Measurements from ENCODE around the gene CDON.
"Not testable (repeated sequence)": the region's sequence is repeated elsewhere in the genome, so short reads cannot be mapped to it uniquely, and the experiment has no call there.

CDON gene

DNA sequence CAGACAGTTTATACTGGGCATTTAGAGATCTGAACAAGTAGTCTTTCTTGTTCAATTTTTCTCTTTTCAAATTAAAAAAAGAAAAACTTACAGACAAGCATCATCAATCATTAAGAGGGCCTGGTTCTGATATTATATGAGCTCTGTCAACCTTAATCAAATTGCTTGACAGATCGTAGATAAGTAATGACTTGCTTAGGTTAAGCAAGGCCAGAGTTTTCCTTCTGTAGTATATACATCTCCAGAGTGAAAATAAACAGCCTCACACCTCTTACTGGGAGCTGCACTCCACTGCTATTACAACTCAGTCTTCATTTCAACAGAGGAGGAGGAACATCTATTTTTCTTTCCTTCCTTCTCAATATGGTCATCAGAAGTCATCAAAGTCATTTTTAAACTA is 13.5 kb downstream of the CDON start:
- no peak for DNase-seq (ENCODE audit: low read depth in 2 of 3, low spot score in 2 of 3)

DNA sequence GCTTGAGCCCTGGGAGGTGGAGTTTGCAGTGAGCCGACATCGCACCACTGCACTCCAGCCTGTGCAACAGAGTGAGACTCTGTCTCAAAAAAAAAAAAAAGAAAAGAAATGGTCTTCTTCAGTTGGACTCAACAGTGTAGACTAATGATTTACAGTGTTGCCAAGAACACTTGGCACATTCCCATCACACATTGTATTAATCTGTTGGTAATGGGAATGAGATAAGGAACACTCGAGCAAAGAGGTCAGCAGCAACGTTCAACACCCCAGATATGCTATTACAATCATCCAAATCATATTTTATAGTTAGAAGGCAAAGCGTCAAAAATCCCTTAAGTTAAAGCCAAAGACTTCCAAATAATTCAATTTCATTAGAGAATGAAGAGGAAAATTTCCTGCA is 14.5 kb downstream of the CDON start:
- no peak for DNase-seq (ENCODE audit: low read depth in 2 of 3, low spot score in 2 of 3)

DNA sequence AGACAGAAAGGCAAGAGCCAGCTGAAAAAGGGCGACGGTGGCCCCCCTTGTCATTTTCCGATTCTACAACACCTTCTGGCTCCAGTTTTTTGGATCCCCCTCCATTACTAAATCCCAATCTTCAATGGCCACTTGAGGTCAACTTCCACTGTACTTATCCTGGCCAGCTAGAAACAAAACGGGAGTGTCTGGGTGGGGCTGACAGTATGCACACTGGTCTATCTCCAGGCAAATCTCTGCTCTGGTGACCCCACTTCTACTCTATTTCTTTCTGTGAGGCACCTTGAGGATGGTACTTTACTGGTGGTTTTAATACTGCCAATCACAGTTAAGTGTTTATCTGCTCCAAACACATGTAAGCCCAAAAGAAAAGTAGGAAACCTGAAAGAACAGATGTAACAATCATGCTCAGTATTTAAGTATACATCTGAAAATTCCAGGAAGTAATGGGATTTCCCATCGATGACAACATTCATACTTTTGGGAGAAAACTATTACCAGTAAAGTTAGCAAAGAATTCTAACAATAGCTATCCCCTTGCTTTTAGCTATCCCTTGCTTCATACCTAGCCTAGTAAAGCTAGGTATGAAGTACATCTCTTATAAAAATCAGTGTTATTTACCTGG is 16.0 kb downstream of the CDON start:
- no peak for DNase-seq (ENCODE audit: low read depth in 2 of 3, low spot score in 2 of 3)

DNA sequence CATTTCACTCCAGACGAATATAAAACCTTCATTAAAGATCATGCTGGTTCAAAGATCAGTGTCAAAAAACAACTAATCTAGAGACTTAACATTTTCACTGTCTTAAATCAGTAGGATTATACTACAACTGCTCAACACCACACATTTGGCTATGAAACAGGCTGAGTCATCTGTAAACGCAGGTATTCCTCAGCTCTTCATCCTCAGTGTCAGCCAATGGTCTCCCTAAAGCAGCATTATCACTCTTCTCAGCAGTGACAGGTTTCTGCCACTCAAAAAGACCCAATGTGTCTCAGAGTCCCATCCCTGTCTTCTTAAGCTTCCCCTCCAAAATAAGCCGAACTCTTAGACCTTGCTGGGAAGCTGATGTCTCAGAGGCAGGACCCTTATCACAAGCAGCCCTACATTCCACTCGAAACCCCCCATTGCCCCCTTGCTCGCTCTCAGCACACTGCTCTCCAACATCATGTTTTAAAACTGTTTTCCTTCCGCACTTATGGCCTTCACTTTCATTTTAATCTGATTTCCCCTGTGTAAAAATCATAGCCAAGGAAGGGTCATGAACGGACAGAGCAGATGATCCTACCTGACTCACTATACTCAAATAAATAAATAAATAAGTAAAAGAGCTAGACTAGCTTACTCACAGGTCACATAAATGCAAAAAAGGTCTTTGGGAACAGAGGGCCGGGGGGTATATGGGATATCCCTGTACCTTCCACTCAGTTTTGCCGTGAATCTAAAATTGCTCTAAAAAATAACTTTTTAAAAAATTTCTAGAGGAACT is 23.0 kb downstream of the CDON start:
- DNase-seq (ENCODE audit: low read depth in 2 of 3, low spot score in 2 of 3) = no peak

DNA sequence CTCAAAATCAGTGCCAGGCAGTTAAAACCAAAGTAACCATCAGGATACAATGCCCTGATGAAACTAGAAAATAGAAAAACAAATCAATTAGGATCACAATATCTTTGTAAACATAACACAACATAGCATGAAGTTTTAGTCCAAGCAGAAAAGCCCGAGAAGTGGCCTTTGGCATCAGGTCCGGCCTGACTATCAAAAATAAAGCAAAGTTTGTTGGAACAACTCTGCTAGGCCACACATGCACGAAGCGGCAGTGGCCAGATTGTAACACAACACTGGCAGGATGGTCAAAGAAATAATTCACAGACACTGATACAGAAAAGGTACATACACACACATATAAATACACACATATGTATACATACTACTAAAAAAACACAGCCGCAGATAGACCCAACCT is 26.9 kb downstream of the CDON start:
- DNase-seq (ENCODE audit: low read depth in 2 of 3, low spot score in 2 of 3) = no peak

DNA sequence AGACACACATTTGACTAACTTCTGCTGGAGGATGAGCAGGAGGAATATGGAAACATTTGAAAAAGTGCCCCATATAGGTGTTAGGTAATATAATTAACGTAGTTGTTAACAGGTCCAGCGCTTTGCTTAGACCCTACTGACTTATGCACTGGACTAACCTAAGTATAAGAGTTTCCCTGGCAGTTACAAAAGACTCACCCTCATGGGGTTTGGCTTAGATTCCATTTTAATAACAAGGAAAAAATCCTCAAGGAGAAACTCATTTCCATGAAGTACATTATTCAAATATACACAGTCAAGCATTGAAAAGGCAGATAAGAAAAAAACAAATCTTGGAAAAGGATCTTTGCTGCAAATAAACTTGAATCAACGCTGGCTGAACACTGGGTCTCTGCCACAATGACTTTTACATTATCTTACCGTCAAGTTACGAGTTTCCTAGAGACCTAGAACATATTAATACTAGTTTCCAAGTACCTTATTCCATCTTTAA is 27.7 kb downstream of the CDON start:
- DNase-seq (ENCODE audit: low read depth in 2 of 3, low spot score in 2 of 3) = no peak

DNA sequence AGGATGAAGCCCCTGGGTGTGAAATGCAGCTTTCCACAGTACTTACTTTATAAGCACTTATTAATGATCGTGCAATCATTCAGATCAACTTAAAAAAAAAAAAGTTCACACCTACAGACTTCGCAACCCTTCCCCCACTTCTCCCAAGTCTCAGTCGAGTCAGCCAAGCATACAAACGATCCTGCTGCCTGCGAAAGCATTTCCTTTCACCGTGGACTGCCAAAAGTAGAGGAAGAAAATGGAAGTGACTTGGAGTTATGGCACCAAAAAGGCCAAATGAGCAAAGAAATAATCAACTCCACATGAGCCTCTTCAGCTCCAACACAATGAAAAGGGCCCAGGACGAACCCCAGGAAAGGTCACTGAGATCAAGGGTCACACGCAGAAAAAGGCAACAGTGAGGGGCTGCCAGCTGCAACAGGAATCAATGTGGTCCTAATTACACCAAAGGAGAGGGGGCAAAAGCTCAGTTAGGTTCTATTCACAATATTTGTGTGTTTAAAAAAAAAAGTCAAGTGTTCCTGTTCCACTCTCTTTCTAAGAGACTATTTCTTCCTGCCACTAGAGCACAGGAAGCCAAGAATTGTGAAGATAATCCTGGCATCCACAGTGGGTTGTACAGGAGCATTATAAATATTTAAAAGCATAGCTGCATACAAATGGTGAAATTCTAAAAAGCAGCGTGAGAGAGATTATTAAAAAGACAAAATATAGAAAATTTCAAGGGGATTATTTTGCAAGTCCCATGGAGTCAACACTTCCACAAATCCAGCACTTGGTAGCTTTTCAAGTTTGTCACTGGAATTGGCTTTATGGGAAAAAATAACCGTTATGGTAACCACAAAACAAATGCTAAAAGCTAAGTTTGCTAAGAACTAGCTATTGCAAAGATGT is 28.4 kb downstream of the CDON start:
- no peak for DNase-seq (ENCODE audit: low read depth in 2 of 3, low spot score in 2 of 3)

DNA sequence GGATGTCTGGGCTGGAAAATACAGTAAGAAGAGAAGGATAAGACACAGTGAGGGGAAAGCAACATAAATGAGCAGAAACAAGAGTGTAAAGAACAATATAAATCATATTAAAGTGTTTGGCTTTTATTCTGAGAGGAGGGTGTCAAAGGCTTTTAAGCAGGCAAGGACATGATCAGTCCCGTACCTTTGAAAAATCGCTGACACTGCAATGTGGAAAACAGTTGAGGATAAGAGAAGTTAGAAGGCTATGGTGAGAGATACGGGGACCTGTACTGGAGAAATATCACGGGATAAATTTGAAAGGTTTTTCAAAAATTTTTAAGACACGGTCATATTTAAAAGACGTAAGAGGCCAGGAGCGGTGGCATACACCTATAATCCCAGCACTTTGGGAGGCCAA is 30.3 kb downstream of the CDON start:
- DNase-seq (ENCODE audit: low read depth in 2 of 3, low spot score in 2 of 3) = no peak

DNA sequence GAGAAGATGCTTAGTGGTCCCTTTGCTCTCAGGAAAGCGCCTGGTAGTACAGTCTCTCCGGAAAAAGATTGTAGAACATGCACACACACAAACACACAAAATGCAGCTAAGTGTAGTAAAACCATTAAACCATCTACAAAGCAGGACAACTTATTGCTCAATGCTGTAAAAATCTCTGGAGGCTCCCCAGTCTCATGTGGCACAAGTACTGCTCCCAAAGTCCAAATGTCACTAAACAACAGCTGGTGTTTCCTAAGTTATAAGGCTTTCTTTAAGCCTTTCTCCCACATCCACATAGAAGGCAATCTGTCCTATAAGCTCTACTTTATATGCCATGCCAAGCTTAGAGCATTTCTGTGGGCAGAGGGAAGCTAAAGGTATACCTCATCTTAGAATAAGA is 32.9 kb downstream of the CDON start:
- no peak for DNase-seq (ENCODE audit: low read depth in 2 of 3, low spot score in 2 of 3)

DNA sequence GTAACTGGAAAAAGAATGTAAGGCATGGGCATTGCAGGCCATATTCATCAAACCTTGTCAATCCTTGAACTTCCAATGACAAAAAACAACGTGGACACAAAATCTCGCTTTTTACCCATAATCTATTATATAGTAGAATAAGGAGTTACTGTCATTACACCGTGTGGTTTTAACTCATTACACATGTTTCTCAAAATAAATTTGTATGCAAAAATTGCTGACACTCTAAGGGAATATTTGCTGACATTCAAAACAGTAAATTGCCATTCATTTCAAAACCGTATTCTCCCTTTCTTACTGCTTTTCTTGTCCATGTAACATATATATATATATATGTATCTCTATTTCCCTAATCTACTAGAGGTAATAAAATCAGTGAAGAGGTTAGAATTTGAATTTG is 33.4 kb downstream of the CDON start:
- no peak for DNase-seq (ENCODE audit: low read depth in 2 of 3, low spot score in 2 of 3)

DNA sequence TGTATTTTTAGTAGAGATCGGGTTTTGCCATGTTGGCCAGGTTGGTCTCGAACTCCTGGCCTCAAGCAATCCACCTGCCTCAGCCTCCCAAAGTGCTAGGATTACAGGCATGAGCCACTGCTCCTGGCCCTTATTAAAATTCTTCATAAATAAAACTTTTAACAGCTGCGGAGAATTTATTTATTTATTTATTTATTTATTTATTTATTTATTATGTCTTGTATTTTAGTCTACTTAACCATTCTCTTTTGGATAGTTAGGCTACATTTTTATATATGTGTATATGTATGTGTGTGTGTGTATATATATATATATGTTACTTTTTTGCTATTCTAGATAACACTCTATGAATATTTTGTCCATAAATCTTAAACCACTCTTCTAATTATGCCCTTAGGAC is 34.1 kb downstream of the CDON start:
- not testable (repeated sequence) for DNase-seq (ENCODE audit: low read depth in 2 of 3, low spot score in 2 of 3)

DNA sequence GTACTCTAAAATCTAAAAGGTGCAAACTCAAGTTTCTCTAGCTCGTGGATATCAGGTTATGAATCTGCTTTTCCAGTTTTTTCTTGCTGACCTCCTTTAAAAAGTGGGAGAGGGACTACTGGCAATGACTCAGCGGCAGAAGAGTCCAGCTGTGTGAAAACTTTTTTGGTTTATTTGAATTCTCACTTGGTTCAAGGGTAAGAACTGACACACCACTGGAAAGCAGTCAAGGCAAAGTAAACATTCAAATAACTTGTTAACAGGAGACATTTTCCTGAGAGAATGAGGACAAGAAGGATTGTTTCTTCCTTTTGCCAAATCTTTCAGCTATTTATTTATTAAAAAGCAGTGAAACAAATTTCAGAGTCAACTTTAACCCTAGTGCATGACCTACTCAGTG is 36.1 kb downstream of the CDON start:
- no peak for DNase-seq (ENCODE audit: low read depth in 2 of 3, low spot score in 2 of 3)

DNA sequence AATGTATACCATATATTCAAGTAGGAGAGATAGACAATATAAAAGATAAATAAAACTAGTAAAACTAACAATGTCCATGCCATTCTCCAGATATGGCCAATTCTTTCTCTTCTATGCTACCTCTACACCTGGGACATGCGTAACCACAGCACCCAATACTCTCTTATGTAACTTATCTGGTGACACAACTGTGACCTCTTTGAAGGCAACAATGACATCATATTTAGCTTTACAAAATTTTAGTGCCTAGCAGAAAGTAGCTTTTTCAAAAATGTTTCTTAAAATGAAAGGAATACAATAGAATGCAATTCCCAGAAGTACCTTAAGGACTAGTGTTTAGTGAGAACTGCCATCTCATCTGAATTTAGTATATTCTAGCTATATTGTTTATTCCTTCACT is 36.8 kb downstream of the CDON start:
- DNase-seq (ENCODE audit: low read depth in 2 of 3, low spot score in 2 of 3) = no peak

DNA sequence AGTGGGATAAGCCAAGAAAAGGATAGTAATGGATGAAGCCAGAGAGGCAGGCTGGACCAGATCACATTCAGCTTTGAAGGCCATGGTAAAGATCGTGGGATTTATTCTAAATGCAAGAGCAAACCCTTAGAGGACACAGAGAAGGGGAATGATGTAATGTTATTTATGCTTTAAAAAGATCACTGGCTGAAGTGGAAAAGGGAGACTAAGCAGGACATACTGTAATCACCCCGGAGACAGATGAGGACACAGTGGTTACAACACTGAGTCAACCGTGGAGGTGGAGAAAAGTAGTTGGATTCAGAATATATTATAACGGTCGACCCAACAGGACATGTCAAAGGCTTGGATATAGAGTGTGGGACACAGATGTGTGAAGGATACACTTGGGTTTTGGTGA is 38.5 kb downstream of the CDON start:
- DNase-seq (ENCODE audit: low read depth in 2 of 3, low spot score in 2 of 3) = no peak

DNA sequence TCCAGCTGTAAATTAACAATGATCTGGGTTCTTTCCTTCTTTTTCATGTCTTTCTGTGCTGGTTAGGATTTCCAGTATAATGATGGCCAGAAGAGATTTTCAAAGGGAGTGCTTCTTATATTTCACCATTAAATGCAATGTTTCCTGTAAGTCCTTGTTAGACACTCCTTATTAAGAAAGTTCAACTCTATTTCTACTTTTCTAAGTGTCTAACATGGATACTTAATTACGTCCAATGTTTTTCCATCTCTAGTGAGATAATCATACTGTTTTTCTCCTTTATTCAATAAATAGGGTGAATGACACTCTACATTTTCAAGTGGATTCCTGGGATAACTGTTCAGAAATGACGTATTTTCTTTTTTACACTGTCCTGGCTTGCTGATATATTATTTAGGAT is 49.8 kb downstream of the CDON start:
- no peak for DNase-seq (ENCODE audit: low read depth in 2 of 3, low spot score in 2 of 3)

DNA sequence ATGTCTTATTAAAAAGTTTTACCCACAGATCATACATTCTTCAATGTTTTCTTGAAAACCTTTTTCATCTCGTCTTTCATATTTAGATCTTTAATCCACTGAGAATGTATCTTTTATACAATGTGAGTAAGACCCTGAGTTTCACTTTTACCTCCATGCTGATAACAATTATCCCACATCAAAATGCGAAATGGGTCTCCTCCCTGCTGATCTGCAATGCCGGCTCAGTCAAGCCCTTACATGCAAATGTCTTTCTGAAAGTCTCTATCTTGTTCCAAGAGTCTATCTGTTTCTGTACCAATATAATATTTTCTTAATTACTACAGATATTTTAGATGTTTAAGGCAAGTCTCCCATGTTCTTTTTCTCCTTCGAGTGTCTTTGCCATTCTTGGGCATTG is 50.9 kb downstream of the CDON start:
- no peak for DNase-seq (ENCODE audit: low read depth in 2 of 3, low spot score in 2 of 3)

DNA sequence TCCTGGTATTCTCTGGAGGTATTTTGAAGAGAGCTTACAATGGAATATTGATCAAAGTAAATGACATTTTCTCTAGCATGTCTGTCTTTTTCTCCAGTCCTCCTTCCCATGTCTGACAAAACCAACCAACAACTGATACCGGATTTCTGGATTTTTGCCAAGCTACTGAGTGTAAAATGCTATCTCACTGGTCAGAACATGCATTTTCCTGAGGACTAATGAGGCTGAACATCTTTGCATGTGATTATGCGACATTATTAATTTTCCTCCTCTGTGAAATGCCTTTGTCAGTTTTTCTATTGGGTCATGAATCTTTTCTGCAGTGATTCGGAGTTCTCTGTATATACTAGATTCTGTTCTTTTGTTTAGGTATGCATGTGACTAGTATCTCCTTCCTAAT is 51.4 kb downstream of the CDON start:
- no peak for DNase-seq (ENCODE audit: low read depth in 2 of 3, low spot score in 2 of 3)

DNA sequence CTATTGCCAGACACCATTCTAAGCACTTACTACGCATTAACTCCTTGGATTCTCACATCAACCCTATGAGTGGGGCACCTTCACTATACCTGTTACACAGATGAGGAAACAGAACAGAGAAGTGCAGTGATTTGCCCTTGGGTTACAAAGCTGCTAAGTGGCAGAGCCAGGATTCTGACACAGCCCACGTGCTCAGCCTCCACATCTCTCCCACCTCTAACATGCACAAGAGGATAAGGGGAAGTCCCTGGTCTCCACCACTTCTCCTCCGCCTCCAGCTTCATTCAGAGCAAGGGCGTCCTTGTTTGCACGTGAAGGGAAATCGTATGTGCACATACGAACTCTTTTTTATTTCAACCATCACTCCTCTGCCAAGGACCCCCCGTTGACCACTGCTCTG is 53.7 kb downstream of the CDON start:
- DNase-seq (ENCODE audit: low read depth in 2 of 3, low spot score in 2 of 3) = no peak

DNA sequence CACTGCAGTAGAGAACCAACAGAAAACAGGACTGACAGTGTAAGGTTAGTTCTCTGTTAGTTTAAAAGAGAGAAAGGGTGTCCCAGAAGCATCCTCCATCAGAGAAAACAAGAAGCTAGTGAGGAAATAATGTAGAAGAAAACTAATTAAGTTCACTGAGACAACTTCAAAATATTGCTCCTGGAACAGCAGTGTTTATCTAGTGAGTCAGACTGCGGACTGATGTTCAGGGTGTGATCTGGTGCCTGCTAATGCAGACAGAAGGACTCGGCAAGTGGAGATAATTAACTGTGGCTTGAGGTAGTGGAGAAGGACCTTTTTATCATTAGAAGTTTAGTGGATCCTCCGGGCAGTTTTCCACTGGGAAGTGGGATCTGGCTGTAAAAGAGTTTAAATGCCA is 55.4 kb downstream of the CDON start:
- DNase-seq (ENCODE audit: low read depth in 2 of 3, low spot score in 2 of 3) = no peak

DNA sequence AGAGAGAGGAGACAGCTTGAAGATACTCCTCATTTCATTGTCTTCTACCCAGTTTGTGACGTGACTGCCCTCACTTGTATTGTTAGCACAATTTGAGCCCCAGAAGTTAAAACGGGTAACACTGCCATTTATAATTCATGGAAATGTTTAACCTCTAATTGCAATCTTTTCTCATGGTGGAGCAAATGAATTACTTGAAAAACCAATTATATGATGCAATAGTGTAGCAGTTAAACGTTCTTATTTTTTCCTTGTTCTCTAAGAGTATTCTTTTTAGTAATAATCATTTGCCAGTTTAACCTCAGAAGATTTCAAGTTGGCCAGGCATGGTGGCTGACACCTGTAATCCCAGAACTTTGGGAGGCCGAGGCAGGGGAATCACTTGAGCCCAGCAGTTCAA is 56.6 kb downstream of the CDON start:
- DNase-seq (ENCODE audit: low read depth in 2 of 3, low spot score in 2 of 3) = no peak

DNA sequence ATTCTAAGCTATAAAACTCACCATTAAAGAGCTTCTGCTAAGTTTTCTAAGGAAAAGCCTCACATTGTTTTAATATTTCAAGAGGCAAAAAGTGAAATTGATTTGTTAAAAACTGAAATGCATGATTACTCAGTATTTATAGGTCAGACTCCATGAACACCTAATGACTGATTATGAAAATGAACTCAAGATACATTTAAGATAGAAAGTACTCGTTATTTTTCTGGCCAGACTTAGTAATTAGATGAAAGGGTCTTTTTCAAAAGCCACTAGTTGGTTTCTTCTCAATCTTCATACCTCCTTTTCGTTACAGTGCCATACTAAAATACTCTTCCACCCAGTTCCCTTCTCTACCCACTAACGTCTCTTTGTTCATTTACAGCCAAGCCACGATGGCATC is 60.5 kb downstream of the CDON start:
- DNase-seq (ENCODE audit: low read depth in 2 of 3, low spot score in 2 of 3) = no peak

Data from activated CD8-positive, alpha-beta memory T cell treated with anti-CD3 and anti-CD28 coated beads for 48 hours (primary cell).